Activated T-cell treated with anti-CD3 and anti-CD28 coated beads for 1 hour (primary cell): ENCODE measurements around the gene CEP70.
"Not testable (repeated sequence)": the region's sequence is repeated elsewhere in the genome, so short reads cannot be mapped to it uniquely, and the experiment has no call there.

Experiments
- DNase-seq: peaks from one replicate; pipeline ENCODE4 v3.0.0-alpha.2; 2020; ENCODE audit warnings: low read depth

CEP70 gene, protein sequence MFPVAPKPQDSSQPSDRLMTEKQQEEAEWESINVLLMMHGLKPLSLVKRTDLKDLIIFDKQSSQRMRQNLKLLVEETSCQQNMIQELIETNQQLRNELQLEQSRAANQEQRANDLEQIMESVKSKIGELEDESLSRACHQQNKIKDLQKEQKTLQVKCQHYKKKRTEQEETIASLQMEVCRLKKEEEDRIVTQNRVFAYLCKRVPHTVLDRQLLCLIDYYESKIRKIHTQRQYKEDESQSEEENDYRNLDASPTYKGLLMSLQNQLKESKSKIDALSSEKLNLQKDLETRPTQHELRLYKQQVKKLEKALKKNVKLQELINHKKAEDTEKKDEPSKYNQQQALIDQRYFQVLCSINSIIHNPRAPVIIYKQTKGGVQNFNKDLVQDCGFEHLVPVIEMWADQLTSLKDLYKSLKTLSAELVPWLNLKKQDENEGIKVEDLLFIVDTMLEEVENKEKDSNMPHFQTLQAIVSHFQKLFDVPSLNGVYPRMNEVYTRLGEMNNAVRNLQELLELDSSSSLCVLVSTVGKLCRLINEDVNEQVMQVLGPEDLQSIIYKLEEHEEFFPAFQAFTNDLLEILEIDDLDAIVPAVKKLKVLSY

DNA sequence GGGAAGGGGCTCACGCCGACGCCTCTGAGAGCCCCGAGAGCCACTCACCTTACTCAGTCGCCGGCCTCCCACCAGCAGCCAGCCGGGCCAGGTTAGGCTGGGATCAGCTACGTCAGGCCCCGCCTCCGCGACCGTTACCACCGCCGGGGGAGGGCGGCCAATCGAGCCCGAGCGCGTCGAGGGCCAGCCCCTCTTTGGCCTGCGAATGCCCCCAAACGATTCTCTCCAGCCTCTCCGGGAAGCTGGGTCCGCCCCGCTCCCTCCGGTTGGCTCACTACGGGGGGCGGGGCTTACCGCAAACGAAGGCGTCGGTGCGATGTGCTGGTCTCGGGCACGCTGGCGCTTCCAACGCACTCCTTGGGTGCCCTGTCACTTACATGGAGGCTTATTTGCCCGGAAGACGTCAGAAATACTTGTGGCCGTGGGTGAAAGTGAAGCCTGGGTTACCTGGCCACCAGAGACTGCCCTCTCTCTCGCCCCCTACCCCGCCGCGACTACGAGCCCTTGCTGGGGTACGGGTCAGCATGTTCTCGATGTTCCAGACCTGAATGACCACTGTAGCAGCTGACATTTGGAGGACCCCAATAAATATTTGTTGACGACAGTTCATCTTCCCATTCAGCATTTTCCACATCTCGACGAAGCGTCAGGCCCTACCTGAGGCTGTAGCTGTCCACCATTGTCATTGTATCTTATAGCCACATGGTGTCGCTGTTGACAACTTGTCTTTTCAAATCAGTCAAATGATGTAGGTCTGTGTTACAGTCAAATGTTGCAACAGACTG is at the start of gene CEP70:
TSS of gene CEP70 (minus strand) at position 111 of the 785 bp plus-strand sequence. CDS start 21,333 bp downstream, outside the sequence.
- peak; percentile 79 for DNase-seq

DNA sequence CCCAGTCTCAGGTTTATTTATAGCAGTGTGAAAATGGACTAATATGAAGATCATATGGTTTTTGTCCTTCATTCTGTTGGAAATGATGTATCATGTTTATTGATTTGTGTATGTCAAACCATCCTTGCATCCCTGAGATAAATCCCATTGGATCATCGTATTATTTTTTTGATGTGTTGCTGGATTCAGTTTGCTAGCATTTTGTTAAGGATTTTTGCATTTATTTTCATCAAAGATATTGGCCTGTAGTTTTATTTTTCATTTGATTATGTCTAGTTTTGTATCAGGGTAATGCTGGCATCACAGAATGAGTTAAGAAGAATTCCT is 48.8 kb upstream of the CEP70 start:
- DNase-seq = no peak

DNA sequence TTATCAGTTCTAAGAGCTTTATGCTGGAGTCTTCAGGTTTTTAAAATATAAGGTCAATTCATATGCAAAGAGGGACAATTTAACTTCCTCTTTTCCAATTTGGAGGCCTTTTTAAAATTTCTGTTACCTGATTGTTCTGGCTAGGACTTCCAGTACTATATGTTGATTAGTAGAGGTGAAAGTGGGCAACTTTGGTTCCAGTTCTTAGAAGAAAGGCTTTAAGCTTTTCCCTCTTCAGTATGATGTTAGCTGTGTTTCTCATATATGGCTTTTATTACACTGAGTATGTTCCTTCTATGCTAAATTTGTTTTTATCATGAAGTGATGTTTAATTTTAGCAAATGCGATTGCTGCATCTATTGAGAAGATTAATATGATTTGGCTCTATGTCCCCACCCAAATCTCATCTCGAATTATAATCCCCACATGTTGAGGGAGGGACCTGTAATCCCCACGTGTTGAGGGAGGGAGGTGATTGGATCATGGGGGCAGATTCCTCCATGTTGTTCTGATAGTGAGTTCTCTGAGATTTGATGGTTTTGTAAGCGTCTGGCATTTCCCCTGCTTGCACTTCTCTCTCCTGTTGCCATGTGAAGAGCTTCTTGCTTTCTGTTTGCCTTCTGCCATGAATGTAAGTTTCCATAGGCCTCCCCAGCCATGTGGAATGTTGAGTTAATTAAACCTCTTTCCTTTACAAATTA is 48.3 kb upstream of the CEP70 start:
- no peak for DNase-seq

DNA sequence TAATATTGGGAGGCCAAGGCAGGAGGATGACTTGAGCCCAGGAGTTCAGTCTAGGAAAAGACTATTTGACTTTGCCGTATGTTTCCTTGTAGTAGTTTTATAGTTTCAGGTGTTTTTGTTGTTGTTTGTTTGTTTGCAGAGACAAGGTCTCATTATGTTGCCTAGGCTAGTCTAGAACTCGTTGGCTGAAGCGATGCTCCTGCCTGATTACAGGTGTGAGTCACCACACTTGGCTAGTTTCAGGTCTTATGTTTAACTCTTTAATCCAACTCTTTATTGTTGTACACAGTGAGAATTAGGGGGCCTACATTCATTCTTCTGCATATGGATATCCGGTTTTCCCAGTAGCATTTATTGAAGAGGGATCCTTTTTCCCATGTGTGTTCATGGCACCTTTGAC is 46.5 kb upstream of the CEP70 start:
- DNase-seq = no peak

DNA sequence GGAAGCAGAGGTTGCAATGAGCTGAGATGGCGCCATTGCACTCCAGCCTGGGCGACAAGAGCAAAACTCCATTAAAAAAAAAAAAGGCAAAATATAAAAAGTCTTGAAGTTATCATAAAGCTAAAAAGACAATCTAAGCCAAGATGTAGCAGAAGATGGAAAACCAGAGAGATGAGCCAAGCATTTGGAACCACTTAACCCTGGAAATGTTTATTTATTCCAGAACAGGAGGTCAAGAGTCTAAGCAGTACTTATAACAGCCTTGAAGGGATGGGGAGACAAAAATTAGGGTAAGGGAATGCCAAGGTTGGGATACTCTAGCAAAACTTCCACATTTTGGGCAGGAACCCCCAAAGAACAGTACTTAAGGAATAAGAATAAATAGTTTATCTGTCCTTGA is 44.6 kb upstream of the CEP70 start:
- no peak for DNase-seq

DNA sequence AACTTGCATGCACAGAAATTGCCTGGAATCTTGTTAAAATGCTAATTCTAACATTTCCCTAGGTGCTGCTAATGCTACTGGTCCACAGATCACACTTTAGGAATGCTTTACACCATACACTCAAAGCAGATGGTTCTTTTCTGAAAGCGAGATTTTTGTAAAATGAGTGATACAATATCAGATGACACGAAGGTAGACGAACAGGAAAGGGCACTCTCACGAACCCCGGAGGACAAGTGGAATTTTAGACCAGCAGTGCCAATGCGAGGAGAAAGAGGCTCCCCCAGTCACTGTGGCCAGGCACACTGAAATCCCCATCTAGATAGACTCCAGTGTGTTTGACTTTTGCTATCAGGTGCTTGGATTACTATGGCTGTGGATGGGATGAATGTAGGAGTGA is 35.5 kb upstream of the CEP70 start:
- no peak for DNase-seq

DNA sequence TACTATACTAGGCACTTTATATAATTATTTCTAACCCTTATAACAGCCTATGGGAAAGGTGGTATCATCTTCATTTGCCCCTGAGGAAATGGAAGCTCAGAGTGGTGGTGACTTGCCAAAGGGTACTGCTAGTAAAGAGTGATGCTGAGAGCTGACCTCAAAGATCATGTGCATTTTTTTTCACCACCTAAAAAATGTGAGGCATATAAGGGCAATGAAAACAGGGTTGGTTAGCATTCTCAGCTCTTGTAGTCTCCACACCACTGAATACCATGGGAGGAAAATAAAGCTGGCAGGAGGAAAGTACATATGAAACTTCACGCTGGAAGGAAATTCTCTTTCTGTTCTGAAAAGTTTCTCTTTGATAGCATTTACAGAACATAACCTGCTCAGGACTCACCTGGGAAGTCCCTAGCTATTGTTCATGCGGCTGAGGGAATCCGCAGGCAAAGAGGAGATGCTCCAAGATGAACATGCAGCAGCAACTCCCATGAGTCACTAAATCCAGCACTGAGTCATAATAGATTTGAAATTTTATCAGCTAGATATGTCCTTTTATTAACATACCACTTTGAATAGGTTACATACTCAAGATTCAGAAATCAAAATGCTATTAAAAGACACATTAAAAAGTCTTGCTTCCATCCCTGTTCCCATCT is 31.8 kb upstream of the CEP70 start:
- DNase-seq = no peak

DNA sequence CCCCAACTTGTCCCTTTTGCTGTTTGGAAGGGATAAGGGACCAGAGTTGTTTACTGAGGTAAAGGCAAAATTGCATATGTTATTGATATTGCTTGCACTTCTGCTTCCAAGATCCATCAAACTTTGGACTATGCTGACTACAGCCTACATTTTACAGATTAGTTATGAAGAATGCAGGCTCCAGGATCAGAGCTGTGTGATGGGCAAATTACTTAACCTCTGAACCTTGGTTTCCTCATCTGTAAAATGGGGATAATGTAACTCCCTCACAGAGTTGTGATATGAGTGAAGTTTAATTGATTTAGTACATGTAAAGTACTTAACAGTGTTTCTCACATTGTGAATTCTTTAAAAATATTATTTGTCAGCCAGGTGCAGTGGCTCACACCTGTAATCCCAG is 30.5 kb upstream of the CEP70 start:
- DNase-seq = no peak

DNA sequence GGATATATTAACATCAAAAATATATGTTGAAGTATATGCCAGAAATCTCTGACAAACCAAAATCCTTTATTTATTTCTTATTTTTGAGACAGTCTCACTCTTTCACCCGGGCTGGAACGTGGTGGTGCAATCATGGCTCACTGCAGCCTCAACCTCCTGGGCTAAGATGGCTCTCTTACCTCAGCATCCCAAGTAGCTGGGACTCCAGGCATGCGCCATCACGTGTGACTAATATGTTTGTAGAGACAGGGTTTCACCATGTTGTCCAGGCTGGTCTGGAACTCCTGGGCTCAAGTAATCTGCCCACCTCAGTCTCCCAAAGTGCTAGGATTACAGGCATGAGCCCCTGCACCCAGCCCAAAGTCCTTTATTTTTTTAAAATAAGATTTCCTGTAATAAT is 26.4 kb upstream of the CEP70 start:
- DNase-seq = no peak

DNA sequence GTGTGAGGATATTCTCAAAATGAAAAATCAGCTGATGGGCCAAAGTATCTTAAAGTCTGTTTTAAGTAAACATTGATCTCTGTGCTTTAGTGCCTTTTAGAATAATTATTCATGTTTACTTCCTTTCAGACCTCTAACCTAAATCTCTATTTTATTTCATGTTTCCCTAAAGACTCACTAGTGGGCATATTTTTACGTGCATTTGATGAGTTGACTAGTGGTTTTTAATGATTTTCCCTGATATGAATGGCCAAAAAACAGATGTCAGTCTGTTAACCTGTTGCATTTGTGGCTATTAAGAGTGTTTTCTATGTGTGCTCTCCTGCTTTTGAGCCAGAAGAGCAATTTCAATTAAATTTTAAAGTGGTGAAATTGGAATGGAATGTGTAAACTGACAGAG is 21.4 kb upstream of the CEP70 start:
- no peak for DNase-seq

DNA sequence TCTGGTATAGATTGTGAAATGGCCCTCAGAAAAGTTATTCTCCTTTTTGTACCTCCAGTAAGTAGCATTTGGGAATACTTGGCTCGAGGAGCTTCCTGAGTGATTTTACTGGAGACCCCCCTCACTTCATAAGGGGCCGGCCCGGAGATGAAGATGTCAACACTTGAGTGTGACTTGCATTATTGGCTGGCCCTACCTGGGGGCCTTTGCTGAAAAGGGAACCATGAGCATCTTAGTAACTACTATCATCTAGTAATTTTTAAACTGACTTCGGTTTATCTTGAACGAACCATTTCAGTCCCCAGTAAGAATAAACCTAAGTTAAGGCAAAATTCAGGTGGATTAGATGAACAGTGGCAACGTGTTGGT is 15.8 kb upstream of the CEP70 start:
- no peak for DNase-seq

DNA sequence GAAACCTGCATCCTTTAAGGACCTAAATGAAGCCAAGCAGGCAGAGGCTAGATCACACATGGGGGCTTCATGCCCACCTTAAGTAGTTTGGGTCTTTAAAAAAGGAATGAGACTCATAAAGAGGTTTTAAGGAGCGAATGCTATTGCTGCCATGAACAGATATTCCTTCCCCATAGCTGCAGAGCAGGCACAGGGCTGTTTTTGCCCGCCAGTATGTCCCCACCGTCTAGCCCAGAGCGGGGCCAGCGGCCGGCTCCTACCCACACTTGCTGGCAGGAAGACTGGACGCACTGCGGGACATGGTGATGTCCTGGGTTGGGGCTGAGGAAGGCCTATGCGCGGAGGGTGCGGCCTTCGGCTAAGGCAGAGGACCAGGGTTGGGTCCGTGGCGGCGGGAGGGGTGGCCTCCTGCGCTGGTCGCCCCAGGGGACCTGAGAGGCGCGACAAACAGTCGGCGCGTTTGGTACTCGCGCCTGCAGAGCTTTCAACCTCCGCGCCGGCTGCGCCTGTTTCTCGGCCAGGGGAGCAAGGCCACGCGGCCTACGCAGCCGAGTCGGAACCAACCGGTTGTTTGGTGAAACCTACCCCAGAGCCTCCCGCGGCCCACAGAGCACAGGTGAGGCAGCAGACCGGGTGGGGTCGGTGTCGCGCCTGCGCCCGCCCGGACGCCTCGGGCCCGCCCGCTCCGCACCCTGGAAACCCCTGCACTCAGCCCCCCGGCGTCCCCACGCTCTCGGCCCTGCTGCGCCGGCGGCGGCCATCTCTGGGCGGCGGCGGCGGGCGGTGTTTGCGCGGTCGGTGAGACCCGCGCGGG is 14.5 kb upstream of the CEP70 start, which contains the start of gene FAIM:
TSS of gene FAIM (plus strand) at position 450 of the 814 bp plus-strand sequence. CDS start 10,956 bp downstream, outside the sequence.
- peak; percentile 49 for DNase-seq

DNA sequence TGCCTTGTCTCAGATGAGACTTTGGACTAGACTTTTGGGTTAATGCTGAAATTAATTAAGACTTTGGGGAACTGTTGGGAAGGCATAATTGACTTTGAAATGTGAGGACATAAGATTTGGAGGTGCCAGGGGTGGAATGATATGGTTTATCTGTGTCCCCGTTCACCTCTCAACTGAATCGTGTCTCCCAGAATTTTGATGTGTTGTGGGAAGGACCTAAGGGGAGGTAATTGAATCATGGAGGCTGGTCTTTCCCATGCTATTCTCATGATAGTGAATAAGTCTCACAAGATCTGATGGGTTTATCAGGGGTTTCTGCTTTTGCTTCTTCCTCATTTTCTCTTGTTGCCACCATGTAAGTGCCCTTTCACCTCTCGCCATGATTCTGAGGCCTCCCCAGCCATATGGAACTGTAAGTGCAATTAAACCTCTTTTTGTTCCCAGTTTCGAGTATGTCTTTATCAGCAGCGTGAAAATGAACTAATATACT is 10.1 kb upstream of the CEP70 start:
- not testable (repeated sequence) for DNase-seq

DNA sequence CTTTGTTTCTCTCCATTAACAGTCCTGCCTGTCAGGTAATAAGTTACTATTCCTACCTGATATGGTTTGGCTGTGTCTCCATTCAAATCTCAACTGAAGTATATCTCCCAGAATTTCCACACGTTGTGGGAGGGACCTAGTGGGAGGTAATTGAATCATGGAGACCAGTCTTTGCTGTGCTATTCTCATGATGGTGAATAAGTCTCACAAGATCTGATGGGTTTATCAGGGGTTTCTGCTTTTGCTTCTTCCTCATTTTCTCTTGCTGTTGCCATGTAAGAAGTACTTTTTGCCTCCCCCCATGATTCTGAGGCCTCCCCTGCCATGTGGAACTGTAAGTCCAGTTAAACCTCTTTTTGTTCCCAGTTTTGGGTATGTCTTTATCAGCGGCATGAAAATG is 7.6 kb upstream of the CEP70 start:
- not testable (repeated sequence) for DNase-seq

DNA sequence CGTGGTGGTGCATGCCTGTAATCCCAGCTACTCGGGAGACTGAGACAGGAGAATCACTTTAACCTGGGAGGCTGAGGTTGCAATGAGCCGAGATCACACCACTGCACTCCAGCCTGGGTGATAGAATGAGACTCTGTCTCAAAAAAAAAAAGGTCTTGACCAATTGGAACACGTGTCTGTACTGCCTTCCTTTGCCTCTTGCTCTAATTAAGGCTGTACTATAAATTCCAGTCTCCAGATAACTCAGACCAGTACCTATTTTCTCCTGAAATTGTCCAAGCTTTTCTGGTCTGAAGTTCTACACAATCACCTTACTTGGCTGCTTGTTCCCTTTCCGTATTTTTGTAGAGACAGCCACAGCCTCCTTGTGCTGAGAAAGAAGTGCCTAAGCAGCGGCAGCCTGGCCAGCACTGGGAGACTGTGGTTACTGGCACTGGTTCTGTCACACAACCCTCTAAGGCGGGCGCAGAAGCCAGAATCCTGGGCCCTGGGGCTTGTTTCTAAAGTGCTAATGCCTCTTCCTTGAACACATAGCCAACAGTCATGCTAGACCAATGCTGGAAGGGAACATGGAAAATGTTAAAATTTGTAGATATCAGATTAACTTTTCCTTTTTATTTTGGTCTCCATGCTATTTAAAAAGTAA is 6.2 kb upstream of the CEP70 start:
- DNase-seq = no peak

DNA sequence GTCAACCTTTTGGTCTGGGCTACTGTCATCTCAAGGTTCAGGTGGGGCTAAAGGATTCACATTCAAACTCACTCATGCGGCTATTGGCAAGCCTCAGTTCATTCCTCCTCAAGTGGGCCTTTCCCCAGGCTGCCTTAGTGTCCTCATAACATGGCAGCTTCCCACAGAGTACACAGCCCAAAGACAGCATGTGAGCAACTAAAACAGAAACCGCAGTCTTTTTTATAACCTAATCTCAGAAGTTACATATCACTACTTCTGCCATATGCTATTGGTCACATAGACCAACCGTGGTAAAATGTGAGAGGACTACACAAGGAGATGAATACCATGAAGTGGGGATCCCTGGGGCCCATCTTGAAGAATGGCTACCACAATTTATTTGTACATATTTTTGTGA is 4.5 kb upstream of the CEP70 start:
- DNase-seq = no peak

DNA sequence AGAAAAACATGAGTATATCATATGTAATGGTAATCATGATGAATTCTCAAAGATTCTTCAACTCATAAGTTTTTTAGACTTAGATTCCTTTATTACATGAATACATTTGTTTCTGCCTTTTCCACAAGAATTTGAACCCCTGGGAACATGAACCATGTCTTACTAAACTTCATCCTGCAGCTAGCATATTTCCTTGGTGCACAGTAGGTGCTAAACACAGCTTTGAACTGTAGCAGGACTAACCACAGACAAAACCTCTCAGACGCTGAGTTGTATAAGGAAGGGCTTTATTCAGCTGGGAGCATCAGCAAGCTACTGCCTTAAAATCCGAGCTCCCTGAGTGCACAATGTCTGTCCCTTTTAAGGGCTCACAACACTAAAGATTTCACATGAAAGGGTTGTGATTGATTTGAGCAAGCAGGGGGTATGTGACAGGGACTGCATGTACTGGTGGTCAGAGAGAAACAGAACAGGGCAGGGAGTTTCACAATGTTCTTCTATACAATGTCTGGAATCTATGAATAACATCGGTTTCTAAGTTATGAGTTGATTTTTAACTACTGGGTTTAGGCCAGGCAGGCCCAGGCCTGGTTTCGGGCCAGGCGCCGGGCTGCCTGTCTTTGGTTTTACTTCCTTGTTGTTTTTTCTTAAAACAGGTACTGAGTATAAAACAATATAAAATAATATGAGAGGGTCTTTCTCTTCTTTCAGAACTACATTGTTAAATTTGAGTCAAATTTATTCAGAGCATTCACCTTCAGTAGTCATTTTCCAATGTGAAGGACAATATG is 3.3 kb upstream of the CEP70 start:
- DNase-seq = not testable (repeated sequence)

DNA sequence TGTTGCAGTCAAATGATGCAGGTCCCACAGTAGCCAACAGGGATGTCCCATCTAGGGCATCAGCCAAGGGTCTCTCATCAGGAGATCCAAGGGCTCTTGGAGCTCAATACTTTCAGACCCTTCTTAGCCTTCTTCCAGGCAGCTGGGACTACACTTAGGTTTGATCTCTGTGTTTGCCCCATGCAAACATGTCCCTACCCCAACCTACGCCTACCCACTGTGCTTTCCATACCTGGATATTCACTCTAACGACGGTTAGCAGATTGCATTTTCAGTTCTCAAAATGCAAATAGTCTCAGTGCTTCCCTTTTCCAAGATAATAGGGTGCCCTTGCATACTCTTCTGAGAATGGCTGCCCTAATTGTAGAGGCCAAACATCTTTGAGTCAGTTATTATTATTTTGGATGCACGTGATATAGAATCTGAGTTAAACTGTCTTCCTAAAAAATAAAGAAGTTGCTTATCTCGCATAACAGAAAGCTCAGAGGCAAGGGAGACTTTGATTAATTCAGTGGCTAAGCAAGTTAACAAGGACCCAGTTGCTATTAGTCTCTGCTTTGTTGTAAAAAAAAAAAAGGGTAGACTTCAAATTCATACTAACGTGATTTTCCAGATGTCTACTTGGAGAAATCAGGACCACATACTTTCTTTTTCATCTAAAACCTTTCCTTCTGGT is 1.0 kb upstream of the CEP70 start:
- DNase-seq = no peak
